ENCODE data around the gene CTSF.
"Not testable (repeated sequence)": the region's sequence is repeated elsewhere in the genome, so short reads cannot be mapped to it uniquely, and the experiment has no call there.

Gene CTSF

DNA sequence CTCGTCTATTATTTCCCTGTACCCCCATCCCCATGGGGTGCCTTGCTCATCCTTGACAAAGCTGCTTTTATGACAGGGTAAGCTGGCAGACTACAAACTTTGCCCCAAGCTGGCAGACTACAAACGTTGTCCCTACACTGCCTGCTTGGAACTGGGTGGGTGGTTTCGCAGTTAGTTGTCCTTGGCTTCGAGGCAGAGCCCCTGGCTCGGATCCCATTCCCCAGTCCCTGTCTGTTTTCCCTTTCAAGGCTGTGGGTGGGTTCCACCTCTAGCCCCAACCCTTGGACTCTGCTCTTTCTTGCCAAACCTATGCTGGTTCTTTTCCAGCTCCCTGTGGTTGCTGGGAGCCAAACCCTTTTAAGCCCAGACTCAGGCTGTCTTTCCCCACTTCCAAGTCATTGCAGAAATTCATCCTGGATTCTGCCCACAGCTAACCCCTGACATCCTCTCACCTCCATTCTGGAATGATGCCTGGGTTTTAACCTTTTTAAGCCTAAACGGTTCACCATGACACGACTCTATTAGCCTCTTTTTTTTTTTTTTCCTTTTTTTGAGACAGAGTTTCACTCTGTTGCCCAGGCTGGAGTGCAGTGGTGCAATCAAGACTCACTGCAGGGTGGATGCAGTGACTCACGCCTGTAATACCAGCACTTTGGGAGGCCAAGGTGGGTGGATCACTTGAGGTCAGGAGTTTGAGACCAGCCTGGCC, 38.9 kb upstream of the CTSF start:
- DNase-seq (ENCODE audit: low read depth) = peak; percentile 74
- H3K4me3 ChIP-seq (ENCODE audit: low read depth, low read length) = no peak overlapping the region
- TF ChIP-seq, protein P1, sequence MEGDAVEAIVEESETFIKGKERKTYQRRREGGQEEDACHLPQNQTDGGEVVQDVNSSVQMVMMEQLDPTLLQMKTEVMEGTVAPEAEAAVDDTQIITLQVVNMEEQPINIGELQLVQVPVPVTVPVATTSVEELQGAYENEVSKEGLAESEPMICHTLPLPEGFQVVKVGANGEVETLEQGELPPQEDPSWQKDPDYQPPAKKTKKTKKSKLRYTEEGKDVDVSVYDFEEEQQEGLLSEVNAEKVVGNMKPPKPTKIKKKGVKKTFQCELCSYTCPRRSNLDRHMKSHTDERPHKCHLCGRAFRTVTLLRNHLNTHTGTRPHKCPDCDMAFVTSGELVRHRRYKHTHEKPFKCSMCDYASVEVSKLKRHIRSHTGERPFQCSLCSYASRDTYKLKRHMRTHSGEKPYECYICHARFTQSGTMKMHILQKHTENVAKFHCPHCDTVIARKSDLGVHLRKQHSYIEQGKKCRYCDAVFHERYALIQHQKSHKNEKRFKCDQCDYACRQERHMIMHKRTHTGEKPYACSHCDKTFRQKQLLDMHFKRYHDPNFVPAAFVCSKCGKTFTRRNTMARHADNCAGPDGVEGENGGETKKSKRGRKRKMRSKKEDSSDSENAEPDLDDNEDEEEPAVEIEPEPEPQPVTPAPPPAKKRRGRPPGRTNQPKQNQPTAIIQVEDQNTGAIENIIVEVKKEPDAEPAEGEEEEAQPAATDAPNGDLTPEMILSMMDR (conservative IDR thresholded peaks at IDR 0.05; ENCODE audit: low read depth, low read length) = no peak

DNA sequence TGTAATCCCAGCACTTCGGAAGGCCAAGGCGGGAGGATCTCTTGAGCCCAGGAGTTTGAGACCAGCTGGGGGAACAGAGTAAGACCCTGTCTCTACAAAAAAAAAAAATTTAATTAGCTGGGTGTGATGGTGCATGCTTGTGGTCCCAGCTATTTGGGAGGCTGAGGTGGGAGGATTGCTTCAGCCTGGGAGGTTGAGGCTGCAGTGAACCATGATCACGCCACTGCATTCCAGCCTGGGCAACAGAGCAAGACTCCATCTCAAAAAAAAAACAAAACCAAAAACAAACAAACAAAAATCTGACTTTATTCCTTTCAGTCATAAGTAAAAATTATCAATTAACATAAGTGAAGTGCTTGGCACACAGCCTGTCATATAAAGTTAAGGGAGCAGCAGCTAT, 38.2 kb upstream of the CTSF start:
- DNase-seq (ENCODE audit: low read depth) = not testable (repeated sequence)

DNA sequence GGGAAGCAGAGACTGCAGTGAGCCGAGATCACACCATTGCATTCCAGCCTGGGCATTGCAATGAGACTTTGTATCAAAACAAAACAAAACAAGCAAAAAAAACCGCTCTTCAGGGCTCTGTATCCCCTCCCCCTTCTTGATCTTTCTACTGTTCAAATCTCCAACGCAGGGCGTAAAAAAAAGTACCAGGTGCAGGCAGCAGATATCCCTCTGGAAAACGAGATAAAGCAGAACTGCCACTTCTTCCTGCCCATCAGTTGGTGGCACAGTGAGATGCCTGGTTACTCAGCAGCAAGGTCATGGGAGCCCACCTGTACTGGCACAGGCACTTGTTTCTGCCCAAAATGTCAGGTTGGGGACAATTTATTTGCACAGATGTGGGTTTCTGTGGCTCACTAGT, 35.7 kb upstream of the CTSF start:
- TF ChIP-seq, protein P1 (conservative IDR thresholded peaks at IDR 0.05; ENCODE audit: low read depth, low read length) = no peak
- H3K4me3 ChIP-seq (ENCODE audit: low read depth, low read length) = no peak overlapping the region
- DNase-seq (ENCODE audit: low read depth) = no peak

More for the DNA sequence above, 38.2 kb upstream of the CTSF start:
- not testable (repeated sequence) for H3K4me3 ChIP-seq (ENCODE audit: low read depth, low read length)

DNA sequence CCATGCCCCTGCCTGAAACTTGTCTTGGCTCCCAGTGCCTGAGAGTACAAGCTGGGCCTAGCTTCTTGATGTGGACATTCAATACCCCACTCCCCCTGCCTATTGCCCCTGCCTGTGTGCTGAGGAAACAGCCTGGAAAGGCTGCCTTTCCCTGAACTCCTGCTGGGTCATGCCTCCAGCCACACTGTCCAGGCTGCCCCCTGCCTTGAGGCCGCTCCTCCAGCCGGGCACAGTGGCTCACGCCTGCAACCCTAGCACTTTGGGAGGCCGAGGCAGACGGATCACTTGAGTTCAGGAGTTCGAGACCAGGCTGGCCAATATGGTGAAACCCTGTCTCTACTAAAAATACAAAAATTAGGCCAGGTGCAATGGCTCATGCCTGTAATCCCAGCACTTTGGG, 34.7 kb upstream of the CTSF start:
- no peak for DNase-seq (ENCODE audit: low read depth)
- TF ChIP-seq, protein P1 (conservative IDR thresholded peaks at IDR 0.05; ENCODE audit: low read depth, low read length) = no peak
- H3K4me3 ChIP-seq (ENCODE audit: low read depth, low read length) = no peak overlapping the region

DNA sequence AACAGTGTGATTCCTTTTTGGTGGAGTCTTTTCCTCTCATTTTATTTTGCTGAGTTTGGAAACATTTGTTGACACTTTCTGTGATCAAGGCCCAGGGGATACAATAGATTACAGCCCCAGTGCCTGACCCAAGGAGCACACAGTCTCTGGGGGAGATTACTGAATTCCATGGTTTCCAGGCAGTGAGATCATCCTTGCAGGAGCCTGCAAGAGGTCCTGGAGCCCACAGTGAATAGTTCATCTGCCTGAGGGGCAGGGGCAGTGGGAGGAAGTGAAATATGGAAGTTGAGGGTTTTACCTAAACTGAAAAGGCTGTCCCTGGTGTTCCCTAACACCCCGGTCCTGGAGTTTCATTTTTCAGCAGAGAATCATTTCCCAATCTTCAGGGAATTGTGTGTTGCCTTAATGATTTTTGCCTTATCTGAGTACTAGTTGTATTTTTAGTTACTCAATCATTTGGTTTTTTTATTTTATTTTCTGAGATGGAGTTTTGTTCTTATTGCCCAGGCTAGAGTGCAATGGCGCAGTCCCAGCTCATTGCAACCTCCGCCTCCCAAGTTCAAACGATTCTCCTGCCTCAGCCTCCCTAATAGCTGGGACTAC, 32.3 kb upstream of the CTSF start:
- H3K4me3 ChIP-seq (ENCODE audit: low read depth, low read length) = no peak overlapping the region
- peak; percentile 51 for DNase-seq (ENCODE audit: low read depth)
- TF ChIP-seq, protein P1 (conservative IDR thresholded peaks at IDR 0.05; ENCODE audit: low read depth, low read length) = no peak

DNA sequence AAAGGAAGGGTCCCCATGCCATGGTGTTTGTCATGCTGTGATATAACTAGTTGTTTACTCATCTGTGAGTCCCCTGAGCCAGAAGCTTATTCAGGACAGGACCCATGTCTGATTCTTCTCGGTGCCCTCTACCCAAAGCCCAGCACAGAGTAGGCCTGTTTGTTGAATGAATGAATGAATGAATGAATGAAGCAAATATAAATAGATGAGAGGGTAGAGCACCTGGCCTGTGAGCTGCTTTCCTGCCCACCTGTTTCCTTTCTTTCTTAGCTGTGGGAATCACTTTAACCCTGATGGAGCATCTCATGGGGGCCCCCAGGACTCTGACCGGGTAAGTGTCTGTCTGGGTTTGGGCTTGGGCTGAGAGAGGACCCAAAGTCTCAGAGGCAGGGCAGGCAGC, 31.8 kb upstream of the CTSF start:
- H3K4me3 ChIP-seq (ENCODE audit: low read depth, low read length) = no peak overlapping the region
- TF ChIP-seq, protein P1 (conservative IDR thresholded peaks at IDR 0.05; ENCODE audit: low read depth, low read length) = no peak
- no peak for DNase-seq (ENCODE audit: low read depth)

DNA sequence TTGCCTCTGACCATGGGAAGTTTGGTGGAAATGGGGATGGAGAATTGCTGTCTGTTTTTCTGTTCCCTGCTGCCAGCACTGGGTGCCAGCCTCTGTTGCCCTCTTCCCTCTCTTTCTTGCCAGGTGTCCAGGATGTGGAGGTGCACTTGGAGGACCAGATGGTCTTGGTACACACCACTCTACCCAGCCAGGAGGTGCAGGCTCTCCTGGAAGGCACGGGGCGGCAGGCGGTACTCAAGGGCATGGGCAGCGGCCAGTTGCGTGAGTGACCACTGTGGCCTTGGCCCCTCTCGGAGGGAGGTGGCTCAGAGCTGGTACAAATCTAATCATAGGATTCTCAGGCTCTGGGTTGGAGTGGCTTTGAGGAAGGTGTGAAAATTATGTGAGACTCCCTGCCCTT, 30.6 kb upstream of the CTSF start:
- TF ChIP-seq, protein P1 (conservative IDR thresholded peaks at IDR 0.05; ENCODE audit: low read depth, low read length) = no peak
- DNase-seq (ENCODE audit: low read depth) = no peak
- no peak overlapping the region for H3K4me3 ChIP-seq (ENCODE audit: low read depth, low read length)

Data from choroid plexus epithelial cell (primary cell).